ENCODE measurements around the gene MRAS. TPM values are rescaled to one million over a fixed set of nuclear protein-coding genes. Genes with fewer than 3 reads are reported as not detected.

Gene MRAS
- total and polyA plus RNA-seq, 2 of the 13 experiments (the other 11 are each of a cell fraction or from before 2014, with no cell fraction given) = 8.8 to 36.2 TPM

DNA sequence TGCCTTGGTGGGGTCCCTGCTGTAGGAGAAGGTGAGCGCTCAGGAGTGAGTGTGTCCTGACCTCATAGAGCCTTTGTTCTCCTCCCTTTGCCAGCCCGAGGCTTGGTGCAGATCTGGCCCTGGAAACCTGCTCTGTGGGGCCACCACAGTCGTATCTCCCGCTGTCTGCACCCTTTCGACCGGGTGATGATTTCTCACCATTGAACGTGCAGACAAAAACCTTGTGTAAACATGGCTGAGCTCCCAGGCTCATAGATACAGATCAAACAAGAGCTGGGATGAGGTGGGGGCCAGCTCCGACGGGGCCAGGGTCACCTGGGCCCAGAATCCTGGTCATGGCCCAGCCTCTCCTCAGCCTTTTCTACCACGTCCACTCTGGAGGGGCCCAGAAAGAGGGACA is 51.4 kb downstream of the MRAS start (continued):
- TF ChIP-seq, protein P1, sequence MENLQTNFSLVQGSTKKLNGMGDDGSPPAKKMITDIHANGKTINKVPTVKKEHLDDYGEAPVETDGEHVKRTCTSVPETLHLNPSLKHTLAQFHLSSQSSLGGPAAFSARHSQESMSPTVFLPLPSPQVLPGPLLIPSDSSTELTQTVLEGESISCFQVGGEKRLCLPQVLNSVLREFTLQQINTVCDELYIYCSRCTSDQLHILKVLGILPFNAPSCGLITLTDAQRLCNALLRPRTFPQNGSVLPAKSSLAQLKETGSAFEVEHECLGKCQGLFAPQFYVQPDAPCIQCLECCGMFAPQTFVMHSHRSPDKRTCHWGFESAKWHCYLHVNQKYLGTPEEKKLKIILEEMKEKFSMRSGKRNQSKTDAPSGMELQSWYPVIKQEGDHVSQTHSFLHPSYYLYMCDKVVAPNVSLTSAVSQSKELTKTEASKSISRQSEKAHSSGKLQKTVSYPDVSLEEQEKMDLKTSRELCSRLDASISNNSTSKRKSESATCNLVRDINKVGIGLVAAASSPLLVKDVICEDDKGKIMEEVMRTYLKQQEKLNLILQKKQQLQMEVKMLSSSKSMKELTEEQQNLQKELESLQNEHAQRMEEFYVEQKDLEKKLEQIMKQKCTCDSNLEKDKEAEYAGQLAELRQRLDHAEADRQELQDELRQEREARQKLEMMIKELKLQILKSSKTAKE (CRISPR knock-in tag; IDR thresholded peaks at IDR 0.05; ENCODE audit: borderline replicate concordance) = peak; percentile 64
- TF ChIP-seq ZNF263 (CRISPR knock-in tag; IDR thresholded peaks at IDR 0.05) (peak; percentile 28; the same call in 1 of the 2 replicates), RFX3 (CRISPR knock-in tag; IDR thresholded peaks at IDR 0.05) (no peak), MTA1 (CRISPR knock-in tag; IDR thresholded peaks at IDR 0.05; ENCODE audit: borderline replicate concordance) (peak; percentile 60), ZNF234 (CRISPR knock-in tag; conservative IDR thresholded peaks at IDR 0.05) (no peak), ZFP36L1 (CRISPR knock-in tag; IDR thresholded peaks at IDR 0.05) (no peak), SIX4 (CRISPR knock-in tag; IDR thresholded peaks at IDR 0.05) (0 out of 2 replicates have a peak, but pooled peaks have one; percentile 28), FOXP1 (IDR thresholded peaks at IDR 0.05) (no peak), FOXP1 (CRISPR knock-in tag; IDR thresholded peaks at IDR 0.05) (peak; percentile 57; the same call in 1 of the 2 replicates), BHLHE40 (IDR thresholded peaks at IDR 0.05; ENCODE audit: low read length) (peak; percentile 74), ZNF121 (CRISPR knock-in tag; IDR thresholded peaks at IDR 0.05) (peak; percentile 37; the same call in 1 of the 2 replicates), THRA (CRISPR knock-in tag; IDR thresholded peaks at IDR 0.05; ENCODE audit: borderline replicate concordance) (peak; percentile 79; the same call in 1 of the 2 replicates), ZMYM3 (CRISPR knock-in tag; IDR thresholded peaks at IDR 0.05) (peak; percentile 51; the same call in 1 of the 2 replicates)
- TF ChIP-seq, protein P2, sequence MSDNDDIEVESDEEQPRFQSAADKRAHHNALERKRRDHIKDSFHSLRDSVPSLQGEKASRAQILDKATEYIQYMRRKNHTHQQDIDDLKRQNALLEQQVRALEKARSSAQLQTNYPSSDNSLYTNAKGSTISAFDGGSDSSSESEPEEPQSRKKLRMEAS (IDR thresholded peaks at IDR 0.05) = peak; percentile 13; the same call in 1 of the 2 replicates
- TF ChIP-seq, protein P3, sequence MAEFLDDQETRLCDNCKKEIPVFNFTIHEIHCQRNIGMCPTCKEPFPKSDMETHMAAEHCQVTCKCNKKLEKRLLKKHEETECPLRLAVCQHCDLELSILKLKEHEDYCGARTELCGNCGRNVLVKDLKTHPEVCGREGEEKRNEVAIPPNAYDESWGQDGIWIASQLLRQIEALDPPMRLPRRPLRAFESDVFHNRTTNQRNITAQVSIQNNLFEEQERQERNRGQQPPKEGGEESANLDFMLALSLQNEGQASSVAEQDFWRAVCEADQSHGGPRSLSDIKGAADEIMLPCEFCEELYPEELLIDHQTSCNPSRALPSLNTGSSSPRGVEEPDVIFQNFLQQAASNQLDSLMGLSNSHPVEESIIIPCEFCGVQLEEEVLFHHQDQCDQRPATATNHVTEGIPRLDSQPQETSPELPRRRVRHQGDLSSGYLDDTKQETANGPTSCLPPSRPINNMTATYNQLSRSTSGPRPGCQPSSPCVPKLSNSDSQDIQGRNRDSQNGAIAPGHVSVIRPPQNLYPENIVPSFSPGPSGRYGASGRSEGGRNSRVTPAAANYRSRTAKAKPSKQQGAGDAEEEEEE (CRISPR knock-in tag; IDR thresholded peaks at IDR 0.05; ENCODE audit: borderline replicate concordance) = no peak
- TF ChIP-seq, protein P4, sequence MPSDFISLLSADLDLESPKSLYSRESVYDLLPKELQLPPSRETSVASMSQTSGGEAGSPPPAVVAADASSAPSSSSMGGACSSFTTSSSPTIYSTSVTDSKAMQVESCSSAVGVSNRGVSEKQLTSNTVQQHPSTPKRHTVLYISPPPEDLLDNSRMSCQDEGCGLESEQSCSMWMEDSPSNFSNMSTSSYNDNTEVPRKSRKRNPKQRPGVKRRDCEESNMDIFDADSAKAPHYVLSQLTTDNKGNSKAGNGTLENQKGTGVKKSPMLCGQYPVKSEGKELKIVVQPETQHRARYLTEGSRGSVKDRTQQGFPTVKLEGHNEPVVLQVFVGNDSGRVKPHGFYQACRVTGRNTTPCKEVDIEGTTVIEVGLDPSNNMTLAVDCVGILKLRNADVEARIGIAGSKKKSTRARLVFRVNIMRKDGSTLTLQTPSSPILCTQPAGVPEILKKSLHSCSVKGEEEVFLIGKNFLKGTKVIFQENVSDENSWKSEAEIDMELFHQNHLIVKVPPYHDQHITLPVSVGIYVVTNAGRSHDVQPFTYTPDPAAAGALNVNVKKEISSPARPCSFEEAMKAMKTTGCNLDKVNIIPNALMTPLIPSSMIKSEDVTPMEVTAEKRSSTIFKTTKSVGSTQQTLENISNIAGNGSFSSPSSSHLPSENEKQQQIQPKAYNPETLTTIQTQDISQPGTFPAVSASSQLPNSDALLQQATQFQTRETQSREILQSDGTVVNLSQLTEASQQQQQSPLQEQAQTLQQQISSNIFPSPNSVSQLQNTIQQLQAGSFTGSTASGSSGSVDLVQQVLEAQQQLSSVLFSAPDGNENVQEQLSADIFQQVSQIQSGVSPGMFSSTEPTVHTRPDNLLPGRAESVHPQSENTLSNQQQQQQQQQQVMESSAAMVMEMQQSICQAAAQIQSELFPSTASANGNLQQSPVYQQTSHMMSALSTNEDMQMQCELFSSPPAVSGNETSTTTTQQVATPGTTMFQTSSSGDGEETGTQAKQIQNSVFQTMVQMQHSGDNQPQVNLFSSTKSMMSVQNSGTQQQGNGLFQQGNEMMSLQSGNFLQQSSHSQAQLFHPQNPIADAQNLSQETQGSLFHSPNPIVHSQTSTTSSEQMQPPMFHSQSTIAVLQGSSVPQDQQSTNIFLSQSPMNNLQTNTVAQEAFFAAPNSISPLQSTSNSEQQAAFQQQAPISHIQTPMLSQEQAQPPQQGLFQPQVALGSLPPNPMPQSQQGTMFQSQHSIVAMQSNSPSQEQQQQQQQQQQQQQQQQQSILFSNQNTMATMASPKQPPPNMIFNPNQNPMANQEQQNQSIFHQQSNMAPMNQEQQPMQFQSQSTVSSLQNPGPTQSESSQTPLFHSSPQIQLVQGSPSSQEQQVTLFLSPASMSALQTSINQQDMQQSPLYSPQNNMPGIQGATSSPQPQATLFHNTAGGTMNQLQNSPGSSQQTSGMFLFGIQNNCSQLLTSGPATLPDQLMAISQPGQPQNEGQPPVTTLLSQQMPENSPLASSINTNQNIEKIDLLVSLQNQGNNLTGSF (CRISPR knock-in tag; IDR thresholded peaks at IDR 0.05) = no peak
- TF ChIP-seq, protein P5, sequence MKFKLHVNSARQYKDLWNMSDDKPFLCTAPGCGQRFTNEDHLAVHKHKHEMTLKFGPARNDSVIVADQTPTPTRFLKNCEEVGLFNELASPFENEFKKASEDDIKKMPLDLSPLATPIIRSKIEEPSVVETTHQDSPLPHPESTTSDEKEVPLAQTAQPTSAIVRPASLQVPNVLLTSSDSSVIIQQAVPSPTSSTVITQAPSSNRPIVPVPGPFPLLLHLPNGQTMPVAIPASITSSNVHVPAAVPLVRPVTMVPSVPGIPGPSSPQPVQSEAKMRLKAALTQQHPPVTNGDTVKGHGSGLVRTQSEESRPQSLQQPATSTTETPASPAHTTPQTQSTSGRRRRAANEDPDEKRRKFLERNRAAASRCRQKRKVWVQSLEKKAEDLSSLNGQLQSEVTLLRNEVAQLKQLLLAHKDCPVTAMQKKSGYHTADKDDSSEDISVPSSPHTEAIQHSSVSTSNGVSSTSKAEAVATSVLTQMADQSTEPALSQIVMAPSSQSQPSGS (CRISPR knock-in tag; IDR thresholded peaks at IDR 0.05) = 0 out of 2 replicates have a peak, but pooled peaks have one; percentile 28
